Omental fat pad (tissue), 4 donors: ENCODE data around the gene CCL20. TPM values are rescaled to one million over a fixed set of nuclear protein-coding genes. Genes with fewer than 3 reads are reported as not detected.

Experiments used
- ATAC-seq: fragments of 150-250 bp; one replicate; pipeline ENCODE4 v1.9.1; 2016; ENCODE audit warnings: mild to moderate bottlenecking, moderate library complexity; ENCODE audit not compliant: low FRiP score
- DNase-seq: peaks from one replicate; pipeline ENCODE4 v3.0.0-alpha.2; 2019; ENCODE audit warnings: low spot score
- CTCF ChIP-seq, 3 donors: fragments of 450-650 bp; IDR thresholded peaks; one replicate each; pipeline ENCODE4 v1.5.1; 2016 to 2017; ENCODE audit warnings: antibody characterized with exemption in 3 of 3, mild to moderate bottlenecking in 3 of 3, moderate library complexity in 2 of 3
- small RNA-seq: library from RNA; depleted of rRNA; stranded (forward); fragments of <200 nt; gene quantifications from one replicate; pipeline ENCODE3, GENCODE V24; 2016
- total RNA-seq, 4 donors: library from RNA; depleted of rRNA; stranded (reverse); fragments of >200 nt; gene quantifications; one replicate each; pipeline ENCODE4 v1.1.0, GENCODE V29; 2016

Gene CCL20
- total RNA-seq, 4 donors from 2014 or later: 3.4 to 19.2 TPM; not detected in 2

- TF ChIP-seq CTCF (IDR thresholded peaks at IDR 0.05): no peak
- ATAC-seq: no peak
- no peak for DNase-seq
Measured at GRCh38 chr2:227862227-227862740, 48.6 kb downstream of the CCL20 start.

- DNase-seq (no peak), ATAC-seq (peak; percentile 73)
- no peak for TF ChIP-seq CTCF (IDR thresholded peaks at IDR 0.05)
Measured at GRCh38 chr2:227862741-227863588, 49.3 kb downstream of the CCL20 start.

GRCh38 chr2:227864161-227864756 lies 50.6 kb downstream of the CCL20 start:
- ATAC-seq (peak; percentile 60), DNase-seq (no peak)
- TF ChIP-seq CTCF (IDR thresholded peaks at IDR 0.05): no peak

GRCh38 chr2:227865291-227865690 lies 51.6 kb downstream of the CCL20 start:
- DNase-seq: no peak
- ATAC-seq: no peak
- no peak for TF ChIP-seq CTCF (IDR thresholded peaks at IDR 0.05)

Small RNA genes within 50 kb of the gene (small RNA-seq; reads per million reads assigned to genes)
- not detected for gene SNRPGP8

Other genes starting within 250 kb of the CCL20 start
- not detected for gene SCYGR2, start 214.9 kb upstream of the CCL20 start, total RNA-seq
- gene SCYGR3, start 199.0 kb upstream of the CCL20 start, total RNA-seq: not detected
- under 1 TPM in 1 of 4 donors, not detected in 3; 0.84 TPM for gene SCYGR4, start 196.3 kb upstream of the CCL20 start, total RNA-seq
- gene SCYGR5, start 147.0 kb upstream of the CCL20 start, total RNA-seq: not detected
- 100 to 1,000 TPM in 3 of 4 donors, 10 to 100 TPM in 1; 44.1 to 537 (median 169) TPM for gene SLC19A3, start 95.8 kb upstream of the CCL20 start, total RNA-seq
- gene SCYGR6, start 89.1 kb upstream of the CCL20 start, total RNA-seq: not detected
- not detected for gene SCYGR7, start 85.5 kb upstream of the CCL20 start, total RNA-seq
- gene SCYGR8, start 67.9 kb upstream of the CCL20 start, total RNA-seq: not detected
- gene DAW1, start 57.8 kb downstream of the CCL20 start, total RNA-seq: 10 to 100 TPM in 1 of 4 donors, 1 to 10 TPM in 1, not detected in 2; 1.9 to 11.0 TPM